Measurements from ENCODE around the gene NRCAM.

- TF ChIP-seq, protein P1, sequence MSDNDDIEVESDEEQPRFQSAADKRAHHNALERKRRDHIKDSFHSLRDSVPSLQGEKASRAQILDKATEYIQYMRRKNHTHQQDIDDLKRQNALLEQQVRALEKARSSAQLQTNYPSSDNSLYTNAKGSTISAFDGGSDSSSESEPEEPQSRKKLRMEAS (IDR thresholded peaks at IDR 0.05; ENCODE audit: low read depth, low read length), result no peak
- TF ChIP-seq SPI1 (IDR thresholded peaks at IDR 0.05; ENCODE audit: borderline replicate concordance, insufficient read depth, low read depth, low read length), result no peak
Measured at GRCh38 chr7:108251700-108252099, 204.5 kb downstream of the NRCAM start.
